A549 (cell line): ENCODE measurements around the gene OR52A5.

Experiments
- CTCF ChIP-seq: fragments of >200 bp; sonication (Bioruptor Twin); formaldehyde crosslinking; IDR thresholded peaks from 3 replicates; pipeline ENCODE4 v1.5.1; 2016
- EHMT2 ChIP-seq: fragments of 200-600 bp; sonication (generic); IDR thresholded peaks from 2 replicates; pipeline ENCODE4 v1.6.1; 2016; ENCODE audit warnings: antibody characterized with exemption, low read depth, mild to moderate bottlenecking, moderate library complexity
- EP300 ChIP-seq, 2 experiments: fragments of >200 bp; sonication (Bioruptor Twin); formaldehyde crosslinking; IDR thresholded peaks; 2 replicates in 1 of 2; 3 replicates in 1 of 2; pipeline ENCODE4 v1.6.1; 2016 to 2017
- JUNB ChIP-seq: fragments of >200 bp; sonication (Bioruptor Twin); formaldehyde crosslinking; IDR thresholded peaks from 2 replicates; pipeline ENCODE4 v1.6.1; 2016
- MAX ChIP-seq: IDR thresholded peaks from 2 replicates; pipeline ENCODE4 v1.6.1; 2012
- NPAS2 ChIP-seq: fragments of 250-450 bp; sonication (Bioruptor Pico); IDR thresholded peaks from 2 replicates; pipeline ENCODE4 v1.8.0; 2022; ENCODE audit warnings: mild to moderate bottlenecking, moderate library complexity, borderline replicate concordance
- PHF8 ChIP-seq: fragments of 200-600 bp; sonication (generic); IDR thresholded peaks from 2 replicates; pipeline ENCODE4 v1.6.1; 2016; ENCODE audit warnings: low read depth, mild to moderate bottlenecking, antibody characterized with exemption, moderate library complexity, borderline replicate concordance
- POLR2A ChIP-seq: IDR thresholded peaks from 2 replicates; pipeline ENCODE4 v1.6.1; 2012; ENCODE audit warnings: mild to moderate bottlenecking, low read length
- POLR2AphosphoS2 ChIP-seq: conservative IDR thresholded peaks from 2 replicates; pipeline ENCODE4 v1.6.1; 2012; ENCODE audit warnings: low read length, improper control_type of control experiment, inconsistent platforms
- RAD21 ChIP-seq, 2 experiments: fragments of >200 bp in 1 of 2; sonication (Bioruptor Twin) in 1 of 2; formaldehyde crosslinking in 1 of 2; IDR thresholded peaks in 1 of 2; conservative IDR thresholded peaks in 1 of 2; 2 replicates in 1 of 2; 3 replicates in 1 of 2; pipeline ENCODE4 v1.6.1; 2012 to 2018; ENCODE audit warnings: inconsistent platforms in 1 of 2
- RNF2 ChIP-seq: fragments of 200-600 bp; sonication (generic); IDR thresholded peaks from 2 replicates; pipeline ENCODE4 v1.6.1; 2016; ENCODE audit warnings: low read depth, mild to moderate bottlenecking, antibody characterized with exemption, moderate library complexity, borderline replicate concordance
- SREBF2 ChIP-seq: fragments of 450-650 bp; IDR thresholded peaks from 2 replicates; pipeline ENCODE4 v1.6.1; 2014; ENCODE audit warnings: mild to moderate bottlenecking, moderate library complexity
- ZFP36 ChIP-seq: fragments of 450-650 bp; IDR thresholded peaks from 2 replicates; pipeline ENCODE4 v1.6.1; 2014; ENCODE audit warnings: borderline replicate concordance; ENCODE audit not compliant: partially characterized antibody

- TF ChIP-seq JUNB: no peak
- no peak for TF ChIP-seq CTCF
- no peak for TF ChIP-seq RAD21 (conservative IDR thresholded peaks at IDR 0.05 in 1 of 2, IDR thresholded peaks at IDR 0.05 in 1 of 2)
- TF ChIP-seq PHF8: no peak
- no peak for TF ChIP-seq EP300 (IDR thresholded peaks at IDR 0.05)
- no peak for TF ChIP-seq POLR2AphosphoS2
- TF ChIP-seq ZFP36: no peak
- no peak for TF ChIP-seq SREBF2
- no peak for TF ChIP-seq RNF2
- no peak for TF ChIP-seq EHMT2
- TF ChIP-seq POLR2A: no peak
- TF ChIP-seq NPAS2: no peak
- TF ChIP-seq MAX: no peak
Observed at GRCh38 chr11:5092821-5093585, 45.2 kb downstream of the OR52A5 start.
